Measurements from ENCODE around the gene MOSMO.
A peak's percentile ranks its signal among the peaks of the same experiment; 100 is the strongest.
"Not testable (repeated sequence)": the region's sequence is repeated elsewhere in the genome, so short reads cannot be mapped to it uniquely, and the experiment has no call there.

MOSMO gene

GRCh38 chr16:22007509-22008214 lies at the start of gene MOSMO:
MOSMO (plus strand) TSS chr16:22008111; CDS start chr16:22008302, 191 bp downstream.
- peak; percentile 83 for DNase-seq

- no peak for DNase-seq
Measured at GRCh38 chr16:21959050-21959449, 48.9 kb upstream of the MOSMO start.

- DNase-seq: no peak
Measured at GRCh38 chr16:21962475-21962874, 45.4 kb upstream of the MOSMO start.

- no peak for DNase-seq
Measured at GRCh38 chr16:21963887-21964286, 44.0 kb upstream of the MOSMO start.

- DNase-seq: no peak
Measured at GRCh38 chr16:21964353-21964752, 43.6 kb upstream of the MOSMO start.

GRCh38 chr16:21971856-21972255 lies 36.1 kb upstream of the MOSMO start:
- no peak for DNase-seq

- DNase-seq: no peak
Measured at GRCh38 chr16:21973945-21974344, 34.0 kb upstream of the MOSMO start.

GRCh38 chr16:21980032-21980431 lies 27.9 kb upstream of the MOSMO start:
- no peak for DNase-seq

GRCh38 chr16:21982108-21982507 lies 25.8 kb upstream of the MOSMO start:
- no peak for DNase-seq

GRCh38 chr16:21984062-21984461 lies 23.8 kb upstream of the MOSMO start:
- DNase-seq: no peak

GRCh38 chr16:21985524-21985923 lies 22.4 kb upstream of the MOSMO start:
- no peak for DNase-seq

- DNase-seq: no peak
Measured at GRCh38 chr16:21986692-21987246, 21.1 kb upstream of the MOSMO start.

- no peak for DNase-seq
Measured at GRCh38 chr16:21987498-21987897, 20.4 kb upstream of the MOSMO start.

- no peak for DNase-seq
Measured at GRCh38 chr16:21989133-21989532, 18.8 kb upstream of the MOSMO start.

GRCh38 chr16:21989751-21990150 lies 18.2 kb upstream of the MOSMO start:
- DNase-seq: no peak

GRCh38 chr16:21990381-21990944 lies 17.4 kb upstream of the MOSMO start:
- DNase-seq: no peak

- no peak for DNase-seq
Measured at GRCh38 chr16:21991621-21992020, 16.3 kb upstream of the MOSMO start.

- DNase-seq: no peak
Measured at GRCh38 chr16:21994856-21995465, 12.9 kb upstream of the MOSMO start.

- DNase-seq: no peak
Measured at GRCh38 chr16:21996923-21997696, 10.8 kb upstream of the MOSMO start.

GRCh38 chr16:21997697-21998480 lies 10.0 kb upstream of the MOSMO start:
- DNase-seq: no peak

- no peak for DNase-seq
Measured at GRCh38 chr16:22001591-22001990, 6.3 kb upstream of the MOSMO start.

GRCh38 chr16:22002047-22002446 lies 5.9 kb upstream of the MOSMO start:
- not testable (repeated sequence) for DNase-seq

Measured in suppressor macrophage treated with lipopolysaccharide for 4 hours (primary cell).